Fibroblast of the conjunctiva (primary cell): ENCODE data around the gene PSMD7.
A peak's percentile ranks its signal among the peaks of the same experiment; 100 is the strongest.
"Not testable (repeated sequence)": the region's sequence is repeated elsewhere in the genome, so short reads cannot be mapped to it uniquely, and the experiment has no call there.

ENCODE experiments used
- DNase-seq: peaks from one replicate; pipeline ENCODE4 v3.0.0-alpha.2; 2010; ENCODE audit warnings: low read depth

The PSMD7 gene

GRCh38 chr16:74297145-74297665 is 591 bp downstream of the PSMD7 start:
- DNase-seq: no peak

GRCh38 chr16:74298104-74298503 is 1.5 kb downstream of the PSMD7 start:
- DNase-seq: no peak

- no peak for DNase-seq
These were observed 5.7 kb downstream of the PSMD7 start for GRCh38 chr16:74302341-74302740.

- DNase-seq: no peak
These were observed 7.7 kb downstream of the PSMD7 start for GRCh38 chr16:74304164-74304834.

- DNase-seq: no peak
These were observed 8.2 kb downstream of the PSMD7 start for GRCh38 chr16:74304835-74305176.

GRCh38 chr16:74305281-74305680 is 8.7 kb downstream of the PSMD7 start:
- DNase-seq: no peak

- no peak for DNase-seq
These were observed 9.6 kb downstream of the PSMD7 start for GRCh38 chr16:74305978-74306784.

- no peak for DNase-seq
These were observed 10.8 kb downstream of the PSMD7 start for GRCh38 chr16:74307383-74307782.

GRCh38 chr16:74309789-74310781 is 13.5 kb downstream of the PSMD7 start:
- peak; percentile 33 for DNase-seq

- DNase-seq: no peak
These were observed 18.4 kb downstream of the PSMD7 start for GRCh38 chr16:74315059-74315458.

GRCh38 chr16:74320707-74321106 is 24.1 kb downstream of the PSMD7 start:
- DNase-seq: no peak

- no peak for DNase-seq
These were observed 24.7 kb downstream of the PSMD7 start for GRCh38 chr16:74321356-74321755.

- DNase-seq: no peak
These were observed 25.7 kb downstream of the PSMD7 start for GRCh38 chr16:74322301-74322710.

- not testable (repeated sequence) for DNase-seq
These were observed 28.2 kb downstream of the PSMD7 start for GRCh38 chr16:74324777-74325176.

- DNase-seq: no peak
These were observed 29.0 kb downstream of the PSMD7 start for GRCh38 chr16:74325641-74326040.

- DNase-seq: not testable (repeated sequence)
These were observed 31.7 kb downstream of the PSMD7 start for GRCh38 chr16:74328346-74328745.

- DNase-seq: not testable (repeated sequence)
These were observed 35.9 kb downstream of the PSMD7 start for GRCh38 chr16:74332469-74332868.

- DNase-seq: not testable (repeated sequence)
These were observed 40.9 kb downstream of the PSMD7 start for GRCh38 chr16:74337506-74337905.

- not testable (repeated sequence) for DNase-seq
These were observed 42.6 kb downstream of the PSMD7 start for GRCh38 chr16:74339226-74339625.

- DNase-seq: not testable (repeated sequence)
These were observed 56.4 kb downstream of the PSMD7 start for GRCh38 chr16:74353038-74353437.
